Fibroblast of mammary gland (primary cell): Measurements from ENCODE around the gene GPC6.
A peak's percentile ranks its signal among the peaks of the same experiment; 100 is the strongest.

Experiments
- DNase-seq: peaks from one replicate; pipeline ENCODE4 v3.0.0-alpha.2; 2010; ENCODE audit warnings: low read depth
- H3K4me3 ChIP-seq: 2 replicates; pipeline ENCODE4 v1.5.1; 2011; ENCODE audit warnings: low read depth, mild to moderate bottlenecking, low read length, moderate library complexity; ENCODE audit not compliant: control insufficient read depth
- CTCF ChIP-seq: conservative IDR thresholded peaks from 2 replicates; pipeline ENCODE4 v1.5.1; 2011; ENCODE audit warnings: low read depth, low read length, inconsistent platforms; ENCODE audit not compliant: control insufficient read depth, insufficient read depth

Gene GPC6

GRCh38 chr13:94053986-94054593, 827.5 kb downstream of the GPC6 start:
- TF ChIP-seq CTCF: no peak
- H3K4me3 ChIP-seq: no peak overlapping the region
- no peak for DNase-seq

- H3K4me3 ChIP-seq: no peak overlapping the region
- TF ChIP-seq CTCF: no peak
- DNase-seq: no peak
Measured at GRCh38 chr13:94056362-94056990, 829.9 kb downstream of the GPC6 start.

DNA sequence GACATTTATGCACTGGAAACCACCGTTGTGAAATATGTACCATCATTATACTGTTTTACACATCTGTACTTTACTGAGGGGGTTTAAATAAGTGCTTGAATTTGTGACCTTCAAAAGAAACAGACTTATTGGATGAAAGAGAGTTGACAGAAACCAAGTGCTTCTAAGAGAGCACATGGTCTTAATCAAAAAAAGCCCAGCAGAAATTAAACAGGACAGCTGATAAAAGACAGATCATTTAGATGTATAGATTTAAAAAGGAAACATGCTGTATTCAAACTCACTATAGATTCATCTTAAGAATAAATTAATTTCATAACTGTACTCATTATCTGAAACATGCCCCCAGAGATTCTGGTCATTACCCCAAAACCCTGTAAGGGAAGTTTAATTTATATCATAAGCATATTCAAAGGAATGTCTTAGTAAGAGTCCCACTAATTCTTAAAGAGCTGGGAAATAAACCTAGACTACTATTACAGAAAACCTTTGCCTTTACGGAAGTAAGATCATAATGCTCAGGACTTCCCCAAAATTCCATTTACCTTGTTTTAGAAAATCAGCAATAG, 831.1 kb downstream of the GPC6 start:
- no peak for DNase-seq
- TF ChIP-seq CTCF: no peak
- H3K4me3 ChIP-seq: no peak overlapping the region

DNA sequence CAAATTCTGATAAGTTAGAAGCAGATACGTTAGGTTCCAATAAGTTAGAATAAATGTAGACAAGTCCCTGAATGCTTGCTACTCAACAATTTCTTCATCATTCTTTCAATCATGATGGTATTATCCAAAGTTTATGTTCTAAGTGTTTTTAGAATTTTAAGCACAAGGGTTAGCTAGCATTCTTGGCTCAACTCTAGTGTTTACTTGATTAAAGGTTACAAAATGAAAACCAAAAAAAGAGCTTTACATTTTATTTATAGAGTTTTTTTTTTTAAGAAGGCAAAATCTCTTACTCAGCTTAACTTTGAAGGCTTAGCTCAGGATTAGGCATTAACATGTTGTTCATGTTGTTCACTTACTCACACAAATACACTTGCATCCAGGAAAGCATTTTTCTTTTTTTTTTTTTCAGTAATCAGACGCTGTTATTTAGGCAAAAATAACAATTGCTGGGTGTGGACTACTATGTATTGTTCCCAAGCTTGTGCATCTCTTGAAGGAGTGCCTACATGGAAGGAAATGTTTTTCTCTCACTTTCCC, 832.3 kb downstream of the GPC6 start:
- TF ChIP-seq CTCF: no peak
- DNase-seq: no peak
- H3K4me3 ChIP-seq: no peak overlapping the region

- no peak for TF ChIP-seq CTCF
- DNase-seq: peak; percentile 68
- H3K4me3 ChIP-seq: no peak overlapping the region
Measured at GRCh38 chr13:94061301-94061700, 834.7 kb downstream of the GPC6 start.

GRCh38 chr13:94063096-94063495, 836.5 kb downstream of the GPC6 start:
- no peak overlapping the region for H3K4me3 ChIP-seq
- DNase-seq: peak; percentile 73
- TF ChIP-seq CTCF: no peak

GRCh38 chr13:94063848-94064247, 837.2 kb downstream of the GPC6 start:
- H3K4me3 ChIP-seq: no peak overlapping the region
- TF ChIP-seq CTCF: no peak
- DNase-seq: no peak
